ENCODE measurements around the gene TRMU.
A peak's percentile ranks its signal among the peaks of the same experiment; 100 is the strongest.

The TRMU gene, protein sequence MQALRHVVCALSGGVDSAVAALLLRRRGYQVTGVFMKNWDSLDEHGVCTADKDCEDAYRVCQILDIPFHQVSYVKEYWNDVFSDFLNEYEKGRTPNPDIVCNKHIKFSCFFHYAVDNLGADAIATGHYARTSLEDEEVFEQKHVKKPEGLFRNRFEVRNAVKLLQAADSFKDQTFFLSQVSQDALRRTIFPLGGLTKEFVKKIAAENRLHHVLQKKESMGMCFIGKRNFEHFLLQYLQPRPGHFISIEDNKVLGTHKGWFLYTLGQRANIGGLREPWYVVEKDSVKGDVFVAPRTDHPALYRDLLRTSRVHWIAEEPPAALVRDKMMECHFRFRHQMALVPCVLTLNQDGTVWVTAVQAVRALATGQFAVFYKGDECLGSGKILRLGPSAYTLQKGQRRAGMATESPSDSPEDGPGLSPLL

DNA sequence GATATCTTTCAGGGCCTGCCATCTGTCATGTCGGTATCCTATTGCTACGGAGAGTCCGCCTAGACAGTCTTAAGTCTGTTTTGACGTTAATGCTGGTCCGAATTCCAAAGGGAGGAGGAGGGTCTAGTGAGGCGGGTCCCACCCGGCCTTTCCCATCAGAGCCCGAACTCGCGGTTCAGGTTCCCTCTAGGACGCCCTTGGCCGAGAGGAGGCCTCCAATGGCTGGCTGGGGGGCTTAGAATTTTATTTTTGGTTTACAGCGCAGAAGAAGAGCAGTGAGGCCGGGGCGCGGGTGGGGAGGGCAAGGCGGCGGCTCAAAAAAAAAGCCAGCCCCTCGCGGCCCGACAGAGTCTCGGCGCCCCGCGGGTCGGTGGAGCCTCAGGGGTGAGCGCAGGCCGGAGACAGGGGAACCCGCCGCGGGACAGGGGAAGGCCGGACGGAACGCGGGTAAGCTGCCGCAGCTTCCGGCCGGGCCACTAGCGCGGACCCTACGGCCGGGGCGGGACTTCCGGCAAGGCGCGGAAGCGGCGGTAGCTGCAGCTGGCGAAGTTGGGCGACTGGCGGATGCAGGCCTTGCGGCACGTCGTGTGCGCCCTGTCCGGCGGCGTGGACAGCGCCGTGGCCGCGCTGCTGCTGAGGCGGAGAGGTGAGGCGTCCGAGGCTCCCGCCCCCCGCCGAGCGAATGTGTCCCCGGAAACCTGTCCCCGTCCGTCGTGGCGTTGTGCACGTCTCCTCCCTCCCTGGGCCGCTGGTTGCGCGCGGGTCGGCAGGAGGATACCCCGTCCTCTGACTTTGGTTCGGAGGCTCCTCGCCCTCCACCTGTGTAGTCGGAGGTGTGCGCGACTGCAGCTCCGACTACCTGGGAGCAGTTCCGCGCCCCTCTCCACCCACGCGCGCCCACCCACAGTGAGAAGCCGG lies at the start of gene TRMU:
Gene TRMU (plus strand): TSS at position 514 of the 918 bp plus-strand sequence. CDS start 51 bp downstream, at position 565.
- H3K9ac ChIP-seq (ENCODE audit: insufficient read length, low read depth) = peak within 1 kb of the TSS; percentile 96
- H3K4me1 ChIP-seq (ENCODE audit: insufficient read depth, insufficient read length) = no peaks in the 10 kb centered on the region
- DNase-seq (ENCODE audit: low read depth, low spot score) = peak; percentile 70
- H3K9me3 ChIP-seq (ENCODE audit: insufficient read depth, low read length) = no peaks in the 10 kb centered on the region
- no peaks in the 10 kb centered on the region for H3K27me3 ChIP-seq (ENCODE audit: insufficient read depth, insufficient read length)
- H3K36me3 ChIP-seq (ENCODE audit: insufficient read depth, insufficient read length, low read length) = peaks cover 65% of the 10 kb centered on the region
- TF ChIP-seq YY1 (IDR thresholded peaks at IDR 0.05; ENCODE audit: insufficient read depth, insufficient read length) = no peak
- no peak for TF ChIP-seq ZNF274 (IDR thresholded peaks at IDR 0.05; ENCODE audit: low read depth, low read length)
- H3K4me3 ChIP-seq (ENCODE audit: insufficient read length, low read depth) = peak within 1 kb of the TSS; percentile 93

DNA sequence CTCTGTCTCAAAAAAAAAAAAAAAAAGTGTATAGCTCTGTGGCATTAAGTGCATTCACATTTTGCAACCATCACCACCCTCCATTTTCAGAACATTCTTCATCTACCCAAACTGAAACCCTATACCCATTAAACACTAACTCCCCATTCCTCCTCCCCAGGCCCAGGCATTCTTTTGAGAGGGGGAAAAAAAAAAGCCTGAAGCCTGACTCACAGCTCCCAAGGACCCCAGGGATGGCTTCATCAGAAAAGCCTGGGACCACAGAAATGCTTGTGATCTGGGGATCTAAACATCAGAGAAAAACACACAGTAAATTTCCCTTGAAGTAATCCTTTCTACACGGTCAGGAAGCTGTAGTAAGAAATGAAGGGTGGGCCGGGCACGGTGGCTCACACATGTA lies 49.5 kb upstream of the TRMU start:
- DNase-seq (ENCODE audit: low read depth, low spot score) = no peak
- no peak for TF ChIP-seq SUZ12 (IDR thresholded peaks at IDR 0.05; ENCODE audit: extremely low read depth, insufficient read depth, insufficient read length)
- H3K9ac ChIP-seq (ENCODE audit: insufficient read length, low read depth) = no peak overlapping the region
- H3K4me3 ChIP-seq (ENCODE audit: insufficient read length, low read depth) = no peak overlapping the region
- no peaks in the 10 kb centered on the region for H3K27me3 ChIP-seq (ENCODE audit: insufficient read depth, insufficient read length)
- H3K4me1 ChIP-seq (ENCODE audit: insufficient read depth, insufficient read length) = peaks cover 2% of the 10 kb centered on the region
- H3K9me3 ChIP-seq (ENCODE audit: insufficient read depth, low read length) = no peaks in the 10 kb centered on the region
- H3K36me3 ChIP-seq (ENCODE audit: insufficient read depth, insufficient read length, low read length) = peaks cover 53% of the 10 kb centered on the region

DNA sequence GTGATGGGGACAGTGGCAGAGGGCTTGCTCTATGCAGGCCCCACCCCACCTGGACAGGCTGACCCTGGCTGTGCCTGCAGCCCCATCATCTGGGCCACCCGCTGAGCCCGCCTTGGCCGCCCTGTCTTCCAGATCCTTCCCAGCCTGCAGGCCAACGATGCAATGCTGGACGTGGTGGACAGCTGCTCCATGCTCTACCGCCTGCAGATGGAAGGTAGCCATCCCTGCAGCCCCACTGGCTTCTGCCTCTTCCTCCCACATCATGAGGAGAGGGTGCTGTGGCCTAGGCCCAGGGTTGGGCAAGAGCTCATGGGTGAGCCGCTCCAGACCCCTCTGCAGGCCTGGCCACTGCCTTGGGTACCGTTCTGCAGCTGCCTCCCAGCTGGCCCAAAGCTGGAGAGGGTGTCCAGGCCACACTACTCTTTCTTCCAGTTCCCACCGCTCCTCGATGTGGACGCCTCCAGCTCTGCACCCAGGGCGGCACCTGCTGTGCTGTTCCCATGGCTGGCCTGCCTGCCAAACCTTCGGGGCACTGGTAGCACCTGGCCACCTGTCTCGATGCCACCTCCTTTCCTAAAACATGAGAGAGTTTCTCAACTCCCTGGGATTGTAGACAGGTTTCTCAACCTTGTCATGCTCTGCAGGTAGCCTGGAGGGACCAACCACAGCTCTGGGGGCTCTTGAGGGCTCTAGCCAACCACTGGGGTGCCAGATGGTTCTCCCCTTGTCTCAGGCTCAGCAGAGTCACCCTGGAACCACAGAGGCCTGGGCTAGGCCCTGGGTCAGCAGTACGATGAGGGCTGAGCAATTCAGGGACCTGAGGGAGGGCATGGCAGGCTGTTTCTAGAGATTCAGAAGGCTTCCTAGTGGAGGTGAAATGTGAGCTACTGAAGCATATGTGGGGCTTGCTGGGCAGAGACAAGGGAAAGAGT lies 48.3 kb upstream of the TRMU start:
- Histone ChIP-seq H3K27me3 (ENCODE audit: insufficient read depth, insufficient read length) (no peaks in the 10 kb centered on the region), H3K4me3 (ENCODE audit: insufficient read length, low read depth) (no peak overlapping the region), H3K9me3 (ENCODE audit: insufficient read depth, low read length) (no peaks in the 10 kb centered on the region), H3K36me3 (ENCODE audit: insufficient read depth, insufficient read length, low read length) (peaks cover 46% of the 10 kb centered on the region), H3K4me1 (ENCODE audit: insufficient read depth, insufficient read length) (peaks cover 2% of the 10 kb centered on the region), H3K9ac (ENCODE audit: insufficient read length, low read depth) (no peak overlapping the region)
- TF ChIP-seq SUZ12 (IDR thresholded peaks at IDR 0.05; ENCODE audit: extremely low read depth, insufficient read depth, insufficient read length) (no peak), ZNF274 (IDR thresholded peaks at IDR 0.05; ENCODE audit: low read depth, low read length) (no peak), YY1 (IDR thresholded peaks at IDR 0.05; ENCODE audit: insufficient read depth, insufficient read length) (no peak)
- no peak for DNase-seq (ENCODE audit: low read depth, low spot score)

DNA sequence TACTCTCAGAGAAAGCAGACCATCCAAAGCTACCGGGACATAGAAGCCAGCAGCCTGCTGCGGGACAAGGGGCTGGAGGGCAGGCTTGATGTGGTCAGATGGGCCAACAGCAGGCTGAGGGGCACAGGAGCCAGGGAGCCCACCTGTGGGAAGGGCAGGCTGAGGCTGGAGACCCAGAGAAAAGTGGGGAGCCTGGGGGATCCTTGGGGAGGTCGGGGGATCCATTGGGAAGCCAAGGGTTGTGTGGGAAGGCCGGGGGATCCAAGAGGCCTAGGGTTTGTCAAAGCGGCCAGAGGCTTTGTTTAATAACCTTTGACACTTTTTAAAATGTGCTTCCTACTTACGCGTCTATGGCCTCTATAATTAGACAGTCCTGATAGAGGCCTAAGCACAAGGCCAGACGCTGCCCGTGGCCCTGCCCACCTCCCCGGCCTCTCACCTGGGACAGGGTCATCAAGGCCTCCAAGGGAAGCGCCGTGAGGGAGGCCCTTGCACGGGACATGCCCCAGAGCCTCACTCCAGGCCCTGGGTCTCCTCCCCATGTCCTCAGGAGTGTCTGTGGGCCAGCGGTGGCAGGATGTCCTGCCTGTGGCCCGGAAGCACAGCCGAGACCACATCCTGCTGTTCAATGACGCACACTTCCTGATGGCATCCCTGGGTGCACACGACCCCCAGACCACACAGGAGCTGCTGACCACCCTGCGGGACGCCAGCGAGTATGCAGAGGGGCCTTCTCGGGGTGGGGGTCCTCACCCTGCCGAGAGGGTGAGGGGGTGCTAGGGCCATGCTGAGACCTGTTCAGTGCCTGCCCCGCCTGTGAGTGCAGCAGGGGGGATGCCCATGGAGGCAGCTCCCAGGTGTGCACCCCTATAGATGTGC lies 47.4 kb upstream of the TRMU start:
- H3K9me3 ChIP-seq (ENCODE audit: insufficient read depth, low read length) = no peaks in the 10 kb centered on the region
- TF ChIP-seq YY1 (IDR thresholded peaks at IDR 0.05; ENCODE audit: insufficient read depth, insufficient read length) (no peak), SUZ12 (IDR thresholded peaks at IDR 0.05; ENCODE audit: extremely low read depth, insufficient read depth, insufficient read length) (no peak), ZNF274 (IDR thresholded peaks at IDR 0.05; ENCODE audit: low read depth, low read length) (no peak)
- DNase-seq (ENCODE audit: low read depth, low spot score) = no peak
- H3K4me1 ChIP-seq (ENCODE audit: insufficient read depth, insufficient read length) = peaks cover 4% of the 10 kb centered on the region
- H3K9ac ChIP-seq (ENCODE audit: insufficient read length, low read depth) = no peak overlapping the region
- no peak overlapping the region for H3K4me3 ChIP-seq (ENCODE audit: insufficient read length, low read depth)
- H3K36me3 ChIP-seq (ENCODE audit: insufficient read depth, insufficient read length, low read length) = peaks cover 49% of the 10 kb centered on the region
- no peaks in the 10 kb centered on the region for H3K27me3 ChIP-seq (ENCODE audit: insufficient read depth, insufficient read length)

DNA sequence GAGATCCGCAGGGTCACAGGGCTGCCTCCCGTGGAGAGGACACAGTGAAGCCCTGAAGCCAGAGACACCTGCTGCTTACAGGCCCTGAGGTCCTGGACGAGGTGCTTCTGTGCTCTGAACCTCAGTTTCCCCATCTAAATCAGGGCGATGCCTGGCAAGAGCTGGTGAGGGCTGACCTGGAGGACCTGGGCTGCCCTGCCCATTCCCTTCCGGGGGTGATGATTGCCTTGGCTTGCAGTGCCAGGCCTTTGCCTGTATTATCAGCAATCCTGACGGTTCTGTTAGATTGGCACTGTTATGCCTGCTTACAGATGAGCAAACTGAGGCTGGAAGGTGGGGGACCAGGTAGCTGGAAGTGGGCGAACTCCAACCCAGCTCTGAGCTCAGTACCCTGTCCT lies 46.7 kb upstream of the TRMU start:
- H3K4me1 ChIP-seq (ENCODE audit: insufficient read depth, insufficient read length) = peaks cover 4% of the 10 kb centered on the region
- H3K36me3 ChIP-seq (ENCODE audit: insufficient read depth, insufficient read length, low read length) = peaks cover 46% of the 10 kb centered on the region
- DNase-seq (ENCODE audit: low read depth, low spot score) = no peak
- no peaks in the 10 kb centered on the region for H3K27me3 ChIP-seq (ENCODE audit: insufficient read depth, insufficient read length)
- no peak overlapping the region for H3K9ac ChIP-seq (ENCODE audit: insufficient read length, low read depth)
- no peak overlapping the region for H3K4me3 ChIP-seq (ENCODE audit: insufficient read length, low read depth)
- no peaks in the 10 kb centered on the region for H3K9me3 ChIP-seq (ENCODE audit: insufficient read depth, low read length)
- TF ChIP-seq ZNF274 (IDR thresholded peaks at IDR 0.05; ENCODE audit: low read depth, low read length) (no peak), SUZ12 (IDR thresholded peaks at IDR 0.05; ENCODE audit: extremely low read depth, insufficient read depth, insufficient read length) (no peak), YY1 (IDR thresholded peaks at IDR 0.05; ENCODE audit: insufficient read depth, insufficient read length) (no peak)

DNA sequence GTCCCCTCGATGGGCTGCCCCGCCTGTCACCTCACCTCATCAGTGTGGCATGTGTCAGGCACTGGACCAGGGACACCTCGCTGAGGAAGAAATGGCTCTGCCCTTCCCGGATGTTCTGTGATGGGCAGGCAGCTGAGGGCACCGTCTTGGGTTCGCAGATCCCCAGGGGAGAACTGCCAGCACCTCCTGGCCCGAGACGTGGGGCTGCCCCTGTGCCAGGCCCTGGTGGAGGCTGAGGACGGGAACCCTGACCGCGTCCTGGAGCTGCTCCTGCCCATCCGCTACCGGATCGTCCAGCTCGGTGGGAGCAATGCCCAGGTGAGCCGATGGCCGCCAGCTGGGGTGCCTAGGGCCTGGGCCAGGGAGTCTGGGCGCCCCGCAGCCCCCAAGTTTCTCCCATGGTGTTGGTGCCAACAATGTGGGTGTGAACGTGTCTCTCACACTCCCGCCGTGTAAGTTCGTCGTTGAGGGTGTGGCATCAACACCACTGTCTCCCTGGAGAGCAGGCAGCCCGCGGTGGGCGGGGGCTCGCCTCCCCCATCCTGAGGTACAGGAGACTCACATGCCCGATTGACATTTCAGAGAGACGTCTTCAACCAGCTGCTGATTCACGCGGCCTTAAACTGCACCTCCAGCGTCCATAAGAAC lies 46.1 kb upstream of the TRMU start:
- H3K27me3 ChIP-seq (ENCODE audit: insufficient read depth, insufficient read length) = no peaks in the 10 kb centered on the region
- TF ChIP-seq YY1 (IDR thresholded peaks at IDR 0.05; ENCODE audit: insufficient read depth, insufficient read length) = no peak
- no peak for TF ChIP-seq SUZ12 (IDR thresholded peaks at IDR 0.05; ENCODE audit: extremely low read depth, insufficient read depth, insufficient read length)
- no peaks in the 10 kb centered on the region for H3K9me3 ChIP-seq (ENCODE audit: insufficient read depth, low read length)
- H3K9ac ChIP-seq (ENCODE audit: insufficient read length, low read depth) = no peak overlapping the region
- H3K4me1 ChIP-seq (ENCODE audit: insufficient read depth, insufficient read length) = peaks cover 4% of the 10 kb centered on the region
- DNase-seq (ENCODE audit: low read depth, low spot score) = no peak
- H3K36me3 ChIP-seq (ENCODE audit: insufficient read depth, insufficient read length, low read length) = peaks cover 42% of the 10 kb centered on the region
- H3K4me3 ChIP-seq (ENCODE audit: insufficient read length, low read depth) = no peak overlapping the region
